ENCODE results near the gene LRRC71. TPM values are rescaled to one million over a fixed set of nuclear protein-coding genes. Genes with fewer than 3 reads are reported as not detected.

Gene LRRC71
- total RNA-seq, 4 donors from 2014 or later = not detected

- Histone ChIP-seq H3K4me3 (replicated peaks in 1 of 3) (no peak overlapping the region), H3K36me3 (no peaks in the 10 kb centered on the region), H3K4me1 (no peaks in the 10 kb centered on the region), H3K27ac (no peak overlapping the region), H3K9me3 (no peaks in the 10 kb centered on the region), H3K27me3 (no peaks in the 10 kb centered on the region)
- DNase-seq = no peak
- TF ChIP-seq POLR2A (IDR thresholded peaks at IDR 0.05) (no peak), CTCF (IDR thresholded peaks at IDR 0.05) (no peak)
- intact Hi-C loops (cut with DNase I) = loop anchor here (10.0 kb wide), 1 partner anchor 201 kb away; no protein-coding TSS in a partner anchor
- 54 to 67% methylated on average over 13 of the region's 13 CpGs for WGBS, 2 donors
These were observed 34.5 kb upstream of the LRRC71 start for GRCh38 chr1:156885880-156886355.

GRCh38 chr1:156886583-156887281 lies 33.7 kb upstream of the LRRC71 start:
- Histone ChIP-seq H3K36me3 (no peaks in the 10 kb centered on the region), H3K4me3 (replicated peaks in 1 of 3) (no peak overlapping the region), H3K27me3 (no peaks in the 10 kb centered on the region), H3K4me1 (no peaks in the 10 kb centered on the region), H3K27ac (no peak overlapping the region), H3K9me3 (no peaks in the 10 kb centered on the region)
- WGBS, 2 donors = 40% methylated on average over 5 to 6 of the region's 6 CpGs
- no peak for DNase-seq
- intact Hi-C loops (cut with DNase I) = loop anchor here (10.0 kb wide), 1 partner anchor 202 kb away; no protein-coding TSS in a partner anchor
- no peak for TF ChIP-seq CTCF (IDR thresholded peaks at IDR 0.05)

GRCh38 chr1:156887317-156887716 lies 33.1 kb upstream of the LRRC71 start:
- WGBS, 2 donors = 24 to 33% methylated on average over 3 of the region's 3 CpGs
- Histone ChIP-seq H3K4me3 (replicated peaks in 1 of 3) (no peak overlapping the region), H3K36me3 (no peaks in the 10 kb centered on the region), H3K4me1 (peaks cover 0 to 4% of the 10 kb centered on the region in 2 donors), H3K9me3 (no peaks in the 10 kb centered on the region), H3K27ac (no peak overlapping the region), H3K27me3 (no peaks in the 10 kb centered on the region)
- DNase-seq = no peak
- no peak for TF ChIP-seq CTCF (IDR thresholded peaks at IDR 0.05)
- no peak for TF ChIP-seq POLR2A (IDR thresholded peaks at IDR 0.05)
- intact Hi-C loops (cut with DNase I) = loop anchor here (10.0 kb wide), 1 partner anchor 203 kb away; no protein-coding TSS in a partner anchor

- TF ChIP-seq CTCF (IDR thresholded peaks at IDR 0.05) (no peak), POLR2A (IDR thresholded peaks at IDR 0.05) (no peak)
- no peaks in the 10 kb centered on the region for H3K27me3 ChIP-seq
- WGBS, 2 donors = 52 to 53% methylated on average over 6 of the region's 6 CpGs
- no peak for DNase-seq
- H3K4me3 ChIP-seq (replicated peaks in 1 of 3) = no peak overlapping the region
- H3K9me3 ChIP-seq = no peaks in the 10 kb centered on the region
- peaks cover under 1 to 8% of the 10 kb centered on the region in 2 donors for H3K4me1 ChIP-seq
- no peak overlapping the region for H3K27ac ChIP-seq
- intact Hi-C loops (cut with DNase I) = loop anchor here (10.0 kb wide), 1 partner anchor 203 kb away; no protein-coding TSS in a partner anchor
- no peaks in the 10 kb centered on the region for H3K36me3 ChIP-seq
These were observed 32.7 kb upstream of the LRRC71 start for GRCh38 chr1:156887734-156888133.
